ENCODE results near the gene ARAP3. TPM values are rescaled to one million over a fixed set of nuclear protein-coding genes. Genes with fewer than 3 reads are reported as not detected.

The ARAP3 gene
- total and polyA plus RNA-seq, 9 of the 15 experiments (the other 6 are each of a cell fraction or from before 2014, with no cell fraction given) = 0.83 to 25.7 (median 6.4) TPM

DNA sequence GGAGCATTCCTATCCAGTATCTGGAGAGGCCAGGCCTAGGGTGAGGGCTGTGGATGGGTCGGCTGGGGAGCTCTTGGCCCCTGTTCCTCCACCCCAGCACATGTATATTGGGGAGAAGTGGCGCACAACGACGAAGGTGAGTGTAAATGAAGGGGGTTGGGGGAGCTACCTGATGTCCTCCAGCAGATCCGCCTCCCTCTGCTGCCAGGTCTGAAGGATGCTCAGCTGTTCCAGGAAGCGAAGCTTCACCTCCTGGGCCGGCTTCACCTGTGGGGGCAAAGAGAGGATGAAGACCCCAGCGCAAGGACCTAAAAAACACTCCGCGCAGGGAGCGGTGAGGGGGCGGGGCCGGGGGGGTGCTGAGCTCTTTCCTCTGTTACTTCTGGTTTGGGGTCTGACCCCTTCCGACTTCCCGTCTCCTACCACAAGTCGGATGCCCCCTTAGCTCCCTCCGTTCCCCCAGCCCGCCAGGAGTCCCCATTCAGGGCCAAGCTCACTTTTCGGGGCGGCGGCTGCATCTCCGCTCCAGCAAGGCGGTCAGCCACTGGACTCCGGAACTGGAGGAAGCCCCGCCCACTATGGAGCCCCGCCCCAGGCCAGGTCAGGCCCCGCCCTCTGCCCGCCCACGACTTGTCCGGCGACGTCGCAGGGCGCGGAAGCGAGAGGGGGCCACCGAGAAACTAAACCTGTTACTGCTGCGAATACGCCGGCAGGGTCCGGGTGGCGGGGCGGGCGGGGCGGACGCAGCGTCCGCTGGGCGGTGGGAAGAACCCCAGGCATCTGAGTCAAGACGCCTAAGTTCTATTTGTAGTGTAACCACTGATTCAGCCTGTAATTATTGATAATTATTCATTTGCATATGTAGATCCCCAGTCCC lies 30.9 kb downstream of the ARAP3 start, which contains the start of gene FCHSD1 (continued):
- TF ChIP-seq ETV1 (tag; conservative IDR thresholded peaks at IDR 0.05; ENCODE audit: low read depth) = 0 out of 2 replicates have a peak, but pooled peaks have one; percentile 44
- TF ChIP-seq THRAP3 (IDR thresholded peaks at IDR 0.05; ENCODE audit: borderline replicate concordance) = no peak
- TF ChIP-seq ATF1 (CRISPR knock-in tag; IDR thresholded peaks at IDR 0.05) = 0 out of 2 replicates have a peak, but pooled peaks have one; percentile 20
- TF ChIP-seq ATF1 (tag; IDR thresholded peaks at IDR 0.05) = peak; percentile 25; the same call in 1 of the 2 replicates
- TF ChIP-seq IFI16 (CRISPR knock-in tag; IDR thresholded peaks at IDR 0.05) = no peak
- TF ChIP-seq NR2F6 (CRISPR knock-in tag; IDR thresholded peaks at IDR 0.05) = no peak
- TF ChIP-seq, protein P1, sequence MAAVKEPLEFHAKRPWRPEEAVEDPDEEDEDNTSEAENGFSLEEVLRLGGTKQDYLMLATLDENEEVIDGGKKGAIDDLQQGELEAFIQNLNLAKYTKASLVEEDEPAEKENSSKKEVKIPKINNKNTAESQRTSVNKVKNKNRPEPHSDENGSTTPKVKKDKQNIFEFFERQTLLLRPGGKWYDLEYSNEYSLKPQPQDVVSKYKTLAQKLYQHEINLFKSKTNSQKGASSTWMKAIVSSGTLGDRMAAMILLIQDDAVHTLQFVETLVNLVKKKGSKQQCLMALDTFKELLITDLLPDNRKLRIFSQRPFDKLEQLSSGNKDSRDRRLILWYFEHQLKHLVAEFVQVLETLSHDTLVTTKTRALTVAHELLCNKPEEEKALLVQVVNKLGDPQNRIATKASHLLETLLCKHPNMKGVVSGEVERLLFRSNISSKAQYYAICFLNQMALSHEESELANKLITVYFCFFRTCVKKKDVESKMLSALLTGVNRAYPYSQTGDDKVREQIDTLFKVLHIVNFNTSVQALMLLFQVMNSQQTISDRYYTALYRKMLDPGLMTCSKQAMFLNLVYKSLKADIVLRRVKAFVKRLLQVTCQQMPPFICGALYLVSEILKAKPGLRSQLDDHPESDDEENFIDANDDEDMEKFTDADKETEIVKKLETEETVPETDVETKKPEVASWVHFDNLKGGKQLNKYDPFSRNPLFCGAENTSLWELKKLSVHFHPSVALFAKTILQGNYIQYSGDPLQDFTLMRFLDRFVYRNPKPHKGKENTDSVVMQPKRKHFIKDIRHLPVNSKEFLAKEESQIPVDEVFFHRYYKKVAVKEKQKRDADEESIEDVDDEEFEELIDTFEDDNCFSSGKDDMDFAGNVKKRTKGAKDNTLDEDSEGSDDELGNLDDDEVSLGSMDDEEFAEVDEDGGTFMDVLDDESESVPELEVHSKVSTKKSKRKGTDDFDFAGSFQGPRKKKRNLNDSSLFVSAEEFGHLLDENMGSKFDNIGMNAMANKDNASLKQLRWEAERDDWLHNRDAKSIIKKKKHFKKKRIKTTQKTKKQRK (IDR thresholded peaks at IDR 0.05; ENCODE audit: borderline replicate concordance, low read depth, low read length) = no peak
- TF ChIP-seq PRPF4 (IDR thresholded peaks at IDR 0.05; ENCODE audit: insufficient read depth, low read depth, low read length, poor library complexity, severe bottlenecking) = no peak
- no peak for TF ChIP-seq ILK (tag; IDR thresholded peaks at IDR 0.05; ENCODE audit: borderline replicate concordance, low read depth)
- TF ChIP-seq MAZ (CRISPR knock-in tag; conservative IDR thresholded peaks at IDR 0.05 in 1 of 2, IDR thresholded peaks at IDR 0.05 in 1 of 2) = peak in 1 of 2 experiments; percentile 80; a peak in 2 of 4 replicates
- TF ChIP-seq RCOR1 (IDR thresholded peaks at IDR 0.05; ENCODE audit: borderline replicate concordance in 1 of 2, low read depth in 2 of 2, low read length in 2 of 2) = no peak
- TF ChIP-seq BRF1 (IDR thresholded peaks at IDR 0.05; ENCODE audit: borderline replicate concordance, extremely low read depth, insufficient read length) = no peak
- TF ChIP-seq, protein P2, sequence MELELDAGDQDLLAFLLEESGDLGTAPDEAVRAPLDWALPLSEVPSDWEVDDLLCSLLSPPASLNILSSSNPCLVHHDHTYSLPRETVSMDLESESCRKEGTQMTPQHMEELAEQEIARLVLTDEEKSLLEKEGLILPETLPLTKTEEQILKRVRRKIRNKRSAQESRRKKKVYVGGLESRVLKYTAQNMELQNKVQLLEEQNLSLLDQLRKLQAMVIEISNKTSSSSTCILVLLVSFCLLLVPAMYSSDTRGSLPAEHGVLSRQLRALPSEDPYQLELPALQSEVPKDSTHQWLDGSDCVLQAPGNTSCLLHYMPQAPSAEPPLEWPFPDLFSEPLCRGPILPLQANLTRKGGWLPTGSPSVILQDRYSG (tag; conservative IDR thresholded peaks at IDR 0.05; ENCODE audit: low read depth) = no peak
- TF ChIP-seq, protein P3, sequence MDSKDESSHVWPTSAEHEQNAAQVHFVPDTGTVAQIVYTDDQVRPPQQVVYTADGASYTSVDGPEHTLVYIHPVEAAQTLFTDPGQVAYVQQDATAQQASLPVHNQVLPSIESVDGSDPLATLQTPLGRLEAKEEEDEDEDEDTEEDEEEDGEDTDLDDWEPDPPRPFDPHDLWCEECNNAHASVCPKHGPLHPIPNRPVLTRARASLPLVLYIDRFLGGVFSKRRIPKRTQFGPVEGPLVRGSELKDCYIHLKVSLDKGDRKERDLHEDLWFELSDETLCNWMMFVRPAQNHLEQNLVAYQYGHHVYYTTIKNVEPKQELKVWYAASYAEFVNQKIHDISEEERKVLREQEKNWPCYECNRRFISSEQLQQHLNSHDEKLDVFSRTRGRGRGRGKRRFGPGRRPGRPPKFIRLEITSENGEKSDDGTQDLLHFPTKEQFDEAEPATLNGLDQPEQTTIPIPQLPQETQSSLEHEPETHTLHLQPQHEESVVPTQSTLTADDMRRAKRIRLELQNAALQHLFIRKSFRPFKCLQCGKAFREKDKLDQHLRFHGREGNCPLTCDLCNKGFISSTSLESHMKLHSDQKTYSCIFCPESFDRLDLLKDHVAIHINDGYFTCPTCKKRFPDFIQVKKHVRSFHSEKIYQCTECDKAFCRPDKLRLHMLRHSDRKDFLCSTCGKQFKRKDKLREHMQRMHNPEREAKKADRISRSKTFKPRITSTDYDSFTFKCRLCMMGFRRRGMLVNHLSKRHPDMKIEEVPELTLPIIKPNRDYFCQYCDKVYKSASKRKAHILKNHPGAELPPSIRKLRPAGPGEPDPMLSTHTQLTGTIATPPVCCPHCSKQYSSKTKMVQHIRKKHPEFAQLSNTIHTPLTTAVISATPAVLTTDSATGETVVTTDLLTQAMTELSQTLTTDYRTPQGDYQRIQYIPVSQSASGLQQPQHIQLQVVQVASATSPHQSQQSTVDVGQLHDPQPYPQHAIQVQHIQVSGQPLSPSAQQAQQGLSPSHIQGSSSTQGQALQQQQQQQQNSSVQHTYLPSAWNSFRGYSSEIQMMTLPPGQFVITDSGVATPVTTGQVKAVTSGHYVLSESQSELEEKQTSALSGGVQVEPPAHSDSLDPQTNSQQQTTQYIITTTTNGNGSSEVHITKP (IDR thresholded peaks at IDR 0.05; ENCODE audit: partially characterized antibody) = no peak
- no peak for TF ChIP-seq CSDE1 (IDR thresholded peaks at IDR 0.05)
- TF ChIP-seq, protein P4, sequence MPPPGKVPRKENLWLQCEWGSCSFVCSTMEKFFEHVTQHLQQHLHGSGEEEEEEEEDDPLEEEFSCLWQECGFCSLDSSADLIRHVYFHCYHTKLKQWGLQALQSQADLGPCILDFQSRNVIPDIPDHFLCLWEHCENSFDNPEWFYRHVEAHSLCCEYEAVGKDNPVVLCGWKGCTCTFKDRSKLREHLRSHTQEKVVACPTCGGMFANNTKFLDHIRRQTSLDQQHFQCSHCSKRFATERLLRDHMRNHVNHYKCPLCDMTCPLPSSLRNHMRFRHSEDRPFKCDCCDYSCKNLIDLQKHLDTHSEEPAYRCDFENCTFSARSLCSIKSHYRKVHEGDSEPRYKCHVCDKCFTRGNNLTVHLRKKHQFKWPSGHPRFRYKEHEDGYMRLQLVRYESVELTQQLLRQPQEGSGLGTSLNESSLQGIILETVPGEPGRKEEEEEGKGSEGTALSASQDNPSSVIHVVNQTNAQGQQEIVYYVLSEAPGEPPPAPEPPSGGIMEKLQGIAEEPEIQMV (tag; conservative IDR thresholded peaks at IDR 0.05; ENCODE audit: low read depth) = peak; percentile 58; the same call in 1 of the 2 replicates

Data from K562 (cell line).